Tibial nerve (tissue), 4 donors: Measurements from ENCODE around the gene BCL7A.

Experiments used
- EP300 ChIP-seq, 2 donors: sonication (generic); formaldehyde crosslinking; IDR thresholded peaks; one replicate each; pipeline ENCODE4 v1.6.1; 2017; ENCODE audit warnings: antibody characterized with exemption in 2 of 2, mild to moderate bottlenecking in 1 of 2
- POLR2A ChIP-seq, 2 donors: fragments of 450-650 bp; IDR thresholded peaks; one replicate each; pipeline ENCODE4 v1.6.1; 2017; ENCODE audit warnings: antibody characterized with exemption in 2 of 2, mild to moderate bottlenecking in 2 of 2, moderate library complexity in 2 of 2
- TF ChIP-seq, protein P1 (sequence below), 5 experiments: fragments of 200-600 bp in 3 of 5; fragments of 450-650 bp in 2 of 5; sonication (generic) in 3 of 5; IDR thresholded peaks; one replicate each; pipeline ENCODE4 v1.5.1; 2016 to 2019; ENCODE audit warnings: antibody characterized with exemption in 5 of 5, mild to moderate bottlenecking in 3 of 5, moderate library complexity in 2 of 5

DNA sequence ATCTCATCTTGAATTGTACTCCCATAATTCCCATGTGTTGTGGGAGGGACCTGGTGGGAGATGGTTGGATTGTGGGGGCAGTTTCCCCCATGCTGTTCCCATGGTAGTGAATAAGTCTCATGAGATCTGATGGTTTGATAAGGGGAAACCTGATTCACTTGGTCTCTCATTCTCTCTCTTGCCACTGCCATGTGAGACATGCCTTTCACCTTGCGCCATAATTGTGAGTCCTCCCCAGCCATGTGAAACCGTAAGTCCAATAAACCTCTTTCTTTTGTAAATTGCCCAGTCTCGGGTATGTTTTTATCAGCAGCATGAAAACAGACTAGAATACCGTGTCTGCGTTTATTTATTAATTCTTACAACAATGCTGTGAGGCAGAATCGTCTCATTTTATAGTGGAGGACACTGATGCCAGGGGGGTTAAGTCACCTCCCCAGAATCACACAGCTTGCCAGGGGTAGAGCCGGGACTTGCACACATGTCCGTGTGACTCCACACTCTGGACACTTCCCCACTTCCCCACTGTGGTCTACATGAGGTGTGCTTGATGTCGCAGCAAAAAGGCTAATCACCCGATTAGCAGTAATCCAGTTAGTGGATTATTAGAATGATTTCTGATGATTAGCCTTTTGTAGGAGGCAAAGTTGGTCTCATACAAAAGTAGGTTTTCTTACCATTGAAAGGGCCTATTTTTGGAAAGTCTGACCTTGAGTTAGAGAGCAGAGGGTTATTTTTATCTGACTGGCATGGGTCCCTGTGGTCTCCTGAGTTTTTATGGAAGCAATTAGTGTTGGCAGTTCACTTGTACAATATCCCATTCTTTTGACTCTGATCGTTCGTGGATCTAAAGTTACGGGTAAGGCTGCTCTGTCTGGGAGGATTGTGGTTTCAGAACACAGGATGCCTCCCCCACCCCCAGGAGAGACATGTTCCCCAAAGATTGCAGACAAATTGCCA, 47.4 kb upstream of the BCL7A start:
- TF ChIP-seq, protein P1, sequence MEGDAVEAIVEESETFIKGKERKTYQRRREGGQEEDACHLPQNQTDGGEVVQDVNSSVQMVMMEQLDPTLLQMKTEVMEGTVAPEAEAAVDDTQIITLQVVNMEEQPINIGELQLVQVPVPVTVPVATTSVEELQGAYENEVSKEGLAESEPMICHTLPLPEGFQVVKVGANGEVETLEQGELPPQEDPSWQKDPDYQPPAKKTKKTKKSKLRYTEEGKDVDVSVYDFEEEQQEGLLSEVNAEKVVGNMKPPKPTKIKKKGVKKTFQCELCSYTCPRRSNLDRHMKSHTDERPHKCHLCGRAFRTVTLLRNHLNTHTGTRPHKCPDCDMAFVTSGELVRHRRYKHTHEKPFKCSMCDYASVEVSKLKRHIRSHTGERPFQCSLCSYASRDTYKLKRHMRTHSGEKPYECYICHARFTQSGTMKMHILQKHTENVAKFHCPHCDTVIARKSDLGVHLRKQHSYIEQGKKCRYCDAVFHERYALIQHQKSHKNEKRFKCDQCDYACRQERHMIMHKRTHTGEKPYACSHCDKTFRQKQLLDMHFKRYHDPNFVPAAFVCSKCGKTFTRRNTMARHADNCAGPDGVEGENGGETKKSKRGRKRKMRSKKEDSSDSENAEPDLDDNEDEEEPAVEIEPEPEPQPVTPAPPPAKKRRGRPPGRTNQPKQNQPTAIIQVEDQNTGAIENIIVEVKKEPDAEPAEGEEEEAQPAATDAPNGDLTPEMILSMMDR (IDR thresholded peaks at IDR 0.05), result no peak
- TF ChIP-seq POLR2A (IDR thresholded peaks at IDR 0.05) (no peak), EP300 (IDR thresholded peaks at IDR 0.05) (no peak)
